Astrocyte of the spinal cord (primary cell): ENCODE data around the gene RFNG.

Experiments used
- DNase-seq: peaks from one replicate; pipeline ENCODE4 v3.0.0; 2011; ENCODE audit warnings: low read depth, low spot score
- H3K4me3 ChIP-seq: 2 replicates; pipeline ENCODE4 v1.5.1; 2011; ENCODE audit warnings: low read depth, mild to moderate bottlenecking, low read length, moderate library complexity
- CTCF ChIP-seq: IDR thresholded peaks from 2 replicates; pipeline ENCODE4 v1.5.1; 2012; ENCODE audit warnings: low read depth, mild to moderate bottlenecking, low read length, inconsistent platforms
- in situ Hi-C: cut with HindIII; loops from 2 replicates; pipeline ENCODE4 v1.10.0; 2017; ENCODE audit warnings: low sequenced_read_pairs

RFNG gene

GRCh38 chr17:82056729-82057621, 5.4 kb upstream of the RFNG start:
- DNase-seq: no peak
- no peak for TF ChIP-seq CTCF
- in situ Hi-C loops: no loop called here
- no peak overlapping the region for H3K4me3 ChIP-seq

- in situ Hi-C loops: no loop called here
- no peak for TF ChIP-seq CTCF
- no peak for DNase-seq
- no peak overlapping the region for H3K4me3 ChIP-seq
Measured at GRCh38 chr17:82055965-82056728, 4.5 kb upstream of the RFNG start.

- H3K4me3 ChIP-seq: no peak overlapping the region
- TF ChIP-seq CTCF: no peak
- DNase-seq: no peak
- in situ Hi-C loops: no loop called here
Measured at GRCh38 chr17:82055023-82055964, 3.7 kb upstream of the RFNG start.

GRCh38 chr17:82054351-82055022, 2.9 kb upstream of the RFNG start:
- DNase-seq: no peak
- no peak for TF ChIP-seq CTCF
- in situ Hi-C loops: no loop called here
- H3K4me3 ChIP-seq: no peak overlapping the region

- in situ Hi-C loops: no loop called here
- TF ChIP-seq CTCF: no peak
- DNase-seq: no peak
- no peak overlapping the region for H3K4me3 ChIP-seq
Measured at GRCh38 chr17:82053556-82054263, 2.1 kb upstream of the RFNG start.
